ENCODE data around the gene MYZAP. TPM values are rescaled to one million over a fixed set of nuclear protein-coding genes. Genes with fewer than 3 reads are reported as not detected.

MYZAP gene
- total and polyA plus RNA-seq, 7 donors = 7.2 to 55.6 (median 39.1) TPM

DNA sequence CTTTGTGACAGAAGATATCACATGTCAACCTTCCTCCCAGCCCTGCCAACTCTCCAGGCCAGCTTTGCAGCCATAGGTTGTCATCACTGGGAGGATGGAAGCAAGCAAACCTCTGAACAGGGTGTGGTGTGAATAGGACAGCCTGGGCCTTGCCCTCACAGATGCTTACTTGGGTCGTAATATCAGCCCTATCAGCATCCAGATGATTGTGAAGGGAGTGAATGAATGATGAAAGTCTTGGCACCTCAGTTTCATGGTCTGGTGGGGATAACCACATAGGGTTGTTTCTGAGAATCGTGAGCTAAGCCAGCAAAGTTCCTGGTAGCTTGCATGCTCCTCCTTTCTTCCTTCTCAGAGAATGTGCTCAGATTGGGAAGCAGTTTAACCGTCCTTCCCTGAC lies 59.7 kb downstream of the MYZAP start:
- Histone ChIP-seq H3K4me1 (no peaks in the 10 kb centered on the region), H3K36me3 (peaks cover 0 to 6% (median 0%) of the 10 kb centered on the region in 4 donors), H3K27me3 (no peaks in the 10 kb centered on the region), H3K9me3 (no peaks in the 10 kb centered on the region), H3K4me3 (no peak overlapping the region), H3K27ac (no peak overlapping the region)
- no peak for TF ChIP-seq POLR2A (IDR thresholded peaks at IDR 0.05)
- TF ChIP-seq EP300 (IDR thresholded peaks at IDR 0.05) = no peak
- TF ChIP-seq, protein P1, sequence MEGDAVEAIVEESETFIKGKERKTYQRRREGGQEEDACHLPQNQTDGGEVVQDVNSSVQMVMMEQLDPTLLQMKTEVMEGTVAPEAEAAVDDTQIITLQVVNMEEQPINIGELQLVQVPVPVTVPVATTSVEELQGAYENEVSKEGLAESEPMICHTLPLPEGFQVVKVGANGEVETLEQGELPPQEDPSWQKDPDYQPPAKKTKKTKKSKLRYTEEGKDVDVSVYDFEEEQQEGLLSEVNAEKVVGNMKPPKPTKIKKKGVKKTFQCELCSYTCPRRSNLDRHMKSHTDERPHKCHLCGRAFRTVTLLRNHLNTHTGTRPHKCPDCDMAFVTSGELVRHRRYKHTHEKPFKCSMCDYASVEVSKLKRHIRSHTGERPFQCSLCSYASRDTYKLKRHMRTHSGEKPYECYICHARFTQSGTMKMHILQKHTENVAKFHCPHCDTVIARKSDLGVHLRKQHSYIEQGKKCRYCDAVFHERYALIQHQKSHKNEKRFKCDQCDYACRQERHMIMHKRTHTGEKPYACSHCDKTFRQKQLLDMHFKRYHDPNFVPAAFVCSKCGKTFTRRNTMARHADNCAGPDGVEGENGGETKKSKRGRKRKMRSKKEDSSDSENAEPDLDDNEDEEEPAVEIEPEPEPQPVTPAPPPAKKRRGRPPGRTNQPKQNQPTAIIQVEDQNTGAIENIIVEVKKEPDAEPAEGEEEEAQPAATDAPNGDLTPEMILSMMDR (IDR thresholded peaks at IDR 0.05) = no peak
- TF ChIP-seq POLR2AphosphoS5 (IDR thresholded peaks at IDR 0.05) = no peak
- intact Hi-C loops (cut with DNase I) = no loop called here
- 73 to 82% methylated on average over 3 of the region's 3 CpGs for WGBS, 2 donors
- no peak for DNase-seq

DNA sequence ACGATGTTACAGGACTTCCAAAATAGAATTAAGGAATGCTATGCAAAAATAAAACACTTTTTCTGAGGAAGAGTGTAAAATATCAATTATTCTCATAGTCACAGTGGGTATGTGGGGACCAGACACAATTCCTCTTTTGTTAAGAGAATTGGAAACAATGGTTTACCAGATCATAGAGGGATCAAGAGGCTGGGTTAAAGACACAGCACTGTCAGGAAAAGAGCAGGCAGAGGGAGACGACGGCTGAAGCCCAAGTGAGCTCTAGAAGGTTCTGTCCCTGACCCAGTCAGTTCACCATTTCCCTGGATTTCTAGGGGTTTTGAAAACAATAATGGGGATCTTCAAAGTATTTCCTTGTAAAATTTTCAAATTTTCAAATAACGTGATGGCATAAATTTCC lies 60.8 kb downstream of the MYZAP start:
- TF ChIP-seq POLR2AphosphoS5 (IDR thresholded peaks at IDR 0.05) (no peak), POLR2A (IDR thresholded peaks at IDR 0.05) (no peak), EP300 (IDR thresholded peaks at IDR 0.05) (no peak)
- TF ChIP-seq, protein P1 (IDR thresholded peaks at IDR 0.05) = no peak
- Histone ChIP-seq H3K27ac (no peak overlapping the region), H3K27me3 (no peaks in the 10 kb centered on the region), H3K4me3 (no peak overlapping the region), H3K9me3 (no peaks in the 10 kb centered on the region), H3K36me3 (peaks cover 0 to 6% (median 0%) of the 10 kb centered on the region in 4 donors), H3K4me1 (no peaks in the 10 kb centered on the region)
- 87 to 92% methylated on average over 4 of the region's 4 CpGs for WGBS, 2 donors
- DNase-seq = no peak
- intact Hi-C loops (cut with DNase I) = no loop called here

DNA sequence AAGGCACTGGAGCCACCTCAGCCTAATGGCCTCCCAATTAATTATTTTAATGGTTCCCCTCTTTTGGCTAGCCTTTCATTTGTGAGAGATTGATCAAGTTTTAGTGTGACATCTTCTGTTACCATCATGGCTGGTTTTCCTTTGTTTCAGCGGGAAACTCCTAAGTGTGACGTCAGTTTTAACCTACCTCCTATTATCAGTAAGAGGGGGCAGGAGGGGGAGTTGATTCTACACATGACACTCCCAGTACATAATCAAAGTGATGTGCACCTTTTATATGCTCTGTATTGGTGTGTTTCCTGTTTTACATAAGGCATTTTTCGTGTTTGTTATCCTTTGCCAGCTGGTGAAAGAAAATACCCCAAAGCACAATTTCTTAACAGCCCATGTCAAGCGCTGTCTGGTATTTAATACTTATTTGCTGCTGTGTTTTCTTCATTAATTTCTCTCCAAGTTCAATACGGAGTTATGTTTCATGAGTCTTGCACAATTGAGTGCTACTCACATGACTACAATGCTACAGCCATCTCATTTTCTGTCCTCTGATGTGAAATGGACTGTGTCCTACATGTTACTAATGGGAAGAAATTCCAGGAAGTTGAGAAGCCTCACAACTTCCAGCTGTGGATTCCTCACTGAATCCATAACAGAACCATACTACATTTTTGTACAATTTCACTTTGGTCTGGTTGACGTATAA lies 62.6 kb downstream of the MYZAP start:
- WGBS, 2 donors = 84 to 88% methylated on average over 6 of the region's 6 CpGs
- TF ChIP-seq, protein P1 (IDR thresholded peaks at IDR 0.05) = no peak
- TF ChIP-seq POLR2A (IDR thresholded peaks at IDR 0.05) (no peak), EP300 (IDR thresholded peaks at IDR 0.05) (no peak), POLR2AphosphoS5 (IDR thresholded peaks at IDR 0.05) (no peak)
- H3K27ac ChIP-seq = no peak overlapping the region
- H3K36me3 ChIP-seq = peaks cover 0 to 3% (median 0%) of the 10 kb centered on the region in 4 donors
- DNase-seq = no peak
- intact Hi-C loops (cut with DNase I) = no loop called here
- no peak overlapping the region for H3K4me3 ChIP-seq
- no peaks in the 10 kb centered on the region for H3K27me3 ChIP-seq
- no peaks in the 10 kb centered on the region for H3K4me1 ChIP-seq
- H3K9me3 ChIP-seq = no peaks in the 10 kb centered on the region

DNA sequence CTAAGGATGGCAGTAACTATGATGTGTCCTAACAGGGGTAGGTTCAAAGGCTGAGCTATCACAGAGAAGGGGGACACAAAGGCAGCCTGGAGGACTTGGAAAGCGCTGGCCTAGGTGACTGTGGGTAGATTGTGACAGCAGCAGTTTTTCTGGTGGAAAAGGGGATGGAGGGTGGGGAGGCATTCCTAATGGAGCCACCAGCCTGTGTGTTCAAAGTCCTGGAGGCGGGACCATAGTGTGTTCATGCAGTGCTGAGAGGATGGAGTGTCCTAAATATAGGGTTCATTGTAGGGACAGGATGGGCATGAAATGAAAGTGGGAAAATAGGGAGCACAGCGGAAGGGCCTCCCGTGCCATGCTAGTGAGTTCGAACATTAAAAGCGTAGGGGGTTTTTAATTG lies 63.3 kb downstream of the MYZAP start:
- no peak overlapping the region for H3K4me3 ChIP-seq
- 77 to 86% methylated on average over 6 of the region's 6 CpGs for WGBS, 2 donors
- no peaks in the 10 kb centered on the region for H3K4me1 ChIP-seq
- H3K27me3 ChIP-seq = no peaks in the 10 kb centered on the region
- TF ChIP-seq, protein P1 (IDR thresholded peaks at IDR 0.05) = no peak
- TF ChIP-seq EP300 (IDR thresholded peaks at IDR 0.05) = no peak
- TF ChIP-seq POLR2AphosphoS5 (IDR thresholded peaks at IDR 0.05) = no peak
- TF ChIP-seq POLR2A (IDR thresholded peaks at IDR 0.05) = no peak
- intact Hi-C loops (cut with DNase I) = no loop called here
- no peak for DNase-seq
- peaks cover 0 to under 1% (median 0%) of the 10 kb centered on the region in 4 donors for H3K36me3 ChIP-seq
- no peak overlapping the region for H3K27ac ChIP-seq
- no peaks in the 10 kb centered on the region for H3K9me3 ChIP-seq

DNA sequence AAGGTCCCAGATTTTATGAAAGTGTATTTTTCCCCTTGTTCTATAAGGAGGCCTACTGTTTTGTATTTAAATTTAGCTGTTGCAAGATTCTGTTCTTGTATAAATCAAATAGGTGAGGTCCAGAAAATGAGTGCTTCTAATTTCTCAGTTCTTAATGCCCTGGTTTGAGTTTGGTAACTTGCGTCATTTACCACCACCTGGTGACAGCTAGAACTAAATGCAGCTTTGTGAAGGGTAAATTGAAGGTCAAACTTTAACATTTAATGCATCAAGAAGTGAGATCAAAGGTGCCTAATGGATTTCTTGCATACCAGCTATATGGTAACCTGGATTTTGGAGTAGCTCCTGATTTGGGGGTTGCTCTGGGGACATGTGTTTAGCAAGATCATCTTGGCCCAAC lies 64.1 kb downstream of the MYZAP start:
- WGBS, 2 donors = 91 to 95% methylated on average over 1 of the region's 1 CpG

More for the DNA sequence above, 64.1 kb downstream of the MYZAP start:
- Histone ChIP-seq H3K36me3 (no peaks in the 10 kb centered on the region), H3K27me3 (no peaks in the 10 kb centered on the region), H3K27ac (no peak overlapping the region), H3K9me3 (no peaks in the 10 kb centered on the region), H3K4me1 (no peaks in the 10 kb centered on the region), H3K4me3 (no peak overlapping the region)
- intact Hi-C loops (cut with DNase I) = no loop called here
- TF ChIP-seq EP300 (IDR thresholded peaks at IDR 0.05) = no peak
- no peak for TF ChIP-seq POLR2A (IDR thresholded peaks at IDR 0.05)
- TF ChIP-seq, protein P1 (IDR thresholded peaks at IDR 0.05) = no peak
- TF ChIP-seq POLR2AphosphoS5 (IDR thresholded peaks at IDR 0.05) = no peak
- DNase-seq = no peak

Data from sigmoid colon (tissue), 7 donors.